Endometrial microvascular endothelial cells (primary cell): ENCODE data around the gene GBX1. TPM values are rescaled to one million over a fixed set of nuclear protein-coding genes. Genes with fewer than 3 reads are reported as not detected.

Experiments used
- in situ Hi-C: cut with HindIII; loops from 2 replicates; pipeline ENCODE4 v1.10.0; 2017; ENCODE audit warnings: low sequenced_read_pairs, low pct_unique_long_range_greater_than_20kb; ENCODE audit errors: inconsistent ontology term
- total RNA-seq: library from RNA; depleted of rRNA; stranded (reverse); fragments of >200 nt; gene quantifications from one replicate; pipeline ENCODE4 v1.2.3, GENCODE V29; 2015; ENCODE audit errors: inconsistent ontology term

GBX1 gene
- total RNA-seq, 1 donor from 2014 or later: not detected

GRCh38 chr7:151175793-151176311 is 8.4 kb upstream of the GBX1 start:
- in situ Hi-C loops: no loop called here

GRCh38 chr7:151175047-151175792 is 7.7 kb upstream of the GBX1 start:
- in situ Hi-C loops: no loop called here

DNA sequence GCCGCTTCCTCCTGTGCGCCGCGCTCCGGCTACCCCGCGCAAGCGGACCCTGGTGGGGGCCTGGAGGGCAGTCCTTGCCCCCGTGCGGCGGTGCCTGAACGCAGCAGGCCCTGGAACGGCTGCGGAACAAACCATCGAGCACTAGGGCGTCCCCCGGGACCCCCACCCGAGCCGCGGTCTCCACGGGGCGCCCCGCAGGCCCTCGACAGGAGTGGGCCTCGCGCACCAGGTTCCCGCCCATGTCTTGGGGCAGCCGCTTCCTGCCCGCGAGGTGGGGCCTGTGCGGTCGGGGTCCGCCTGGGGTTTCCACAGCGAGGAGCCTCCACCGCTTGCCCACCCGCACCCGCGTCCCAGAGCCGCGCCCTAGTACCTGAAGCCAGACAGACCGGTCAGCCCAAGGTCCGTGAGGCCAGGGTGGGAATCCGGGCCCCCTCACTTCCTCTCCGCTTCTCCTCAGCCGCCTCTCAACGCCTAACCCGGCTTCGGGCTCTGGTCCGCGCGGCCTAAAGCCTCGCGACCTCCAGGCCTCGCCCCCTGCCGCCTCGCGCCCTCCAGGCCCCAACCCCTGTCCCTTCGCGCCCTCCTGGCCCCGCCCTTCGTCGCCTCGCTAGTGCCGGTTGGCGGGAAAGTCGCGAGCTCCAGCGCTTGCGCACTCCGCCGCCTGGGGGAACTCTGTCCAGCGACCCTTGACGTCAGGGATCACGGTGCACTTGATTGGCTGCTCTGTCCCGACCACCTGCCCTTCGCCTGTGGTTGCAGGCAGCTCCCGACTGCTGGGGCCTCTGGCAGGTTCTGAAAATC is 7.0 kb upstream of the GBX1 start:
- in situ Hi-C loops: no loop called here

- in situ Hi-C loops: no loop called here
These were observed 6.1 kb upstream of the GBX1 start for GRCh38 chr7:151173386-151174245.

DNA sequence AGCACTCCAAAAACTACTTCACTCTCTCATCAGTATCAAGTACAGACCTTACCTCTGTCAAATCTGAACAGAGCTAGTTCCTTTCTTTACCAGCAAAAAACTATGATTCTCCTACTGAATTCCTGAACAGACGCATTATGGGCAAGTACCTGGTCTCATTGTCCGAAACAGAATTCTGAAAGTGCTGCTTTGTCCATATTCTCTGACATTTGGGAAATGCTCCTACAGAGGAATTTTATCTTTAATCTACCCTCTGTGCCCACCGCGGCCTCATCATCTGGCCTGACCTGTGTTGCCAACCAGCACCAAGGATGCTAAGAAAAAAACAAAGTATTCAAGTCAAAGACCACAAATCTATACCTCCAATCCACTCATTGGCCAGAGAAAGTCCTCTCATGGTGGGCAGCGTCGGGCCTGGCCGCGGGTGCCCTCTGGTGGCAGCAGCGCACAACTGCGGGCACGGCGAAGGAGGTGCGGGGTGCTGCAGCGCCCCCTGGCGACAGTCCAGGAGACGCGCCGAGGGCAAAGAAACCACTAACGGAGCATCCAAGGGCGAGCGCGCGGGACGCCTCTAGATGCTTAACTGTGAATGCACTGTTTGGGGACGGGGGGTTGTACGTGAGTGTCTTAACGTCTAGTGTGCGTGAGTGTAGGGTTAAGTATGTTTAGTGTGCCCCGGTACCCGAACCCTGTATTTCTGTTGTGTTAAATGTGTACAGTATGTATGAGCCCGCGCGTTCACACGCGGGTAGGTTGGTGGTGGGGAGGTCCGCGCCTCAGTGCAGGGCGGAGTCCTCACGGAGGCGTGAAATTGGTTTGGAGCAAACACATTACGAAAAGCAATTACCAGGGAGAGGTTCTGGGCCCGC is 5.0 kb upstream of the GBX1 start:
- in situ Hi-C loops: no loop called here

DNA sequence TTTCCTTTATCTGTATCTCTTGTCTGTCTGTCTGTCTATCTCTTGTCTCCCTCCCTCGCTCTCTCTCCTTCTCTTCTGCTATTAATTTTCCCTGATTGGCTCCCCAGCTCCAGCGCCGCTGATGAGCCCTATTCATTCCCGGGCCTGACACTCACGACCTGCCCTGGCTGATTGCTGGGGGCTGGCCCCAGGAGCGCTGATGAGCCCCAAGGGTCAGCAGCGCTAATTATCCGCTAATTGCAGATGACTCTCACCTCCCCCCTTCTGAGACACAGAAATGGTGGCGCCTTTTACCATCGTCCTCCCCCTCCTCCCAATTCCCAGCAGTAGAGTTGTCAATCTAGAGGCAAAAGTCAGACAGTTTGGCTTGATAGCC is 1.3 kb upstream of the GBX1 start:
- in situ Hi-C loops: loop anchor here (10.0 kb wide), 1 partner anchor 84 kb away; the partner anchor contains the start of genes AGAP3, FASTK and TMUB1

DNA sequence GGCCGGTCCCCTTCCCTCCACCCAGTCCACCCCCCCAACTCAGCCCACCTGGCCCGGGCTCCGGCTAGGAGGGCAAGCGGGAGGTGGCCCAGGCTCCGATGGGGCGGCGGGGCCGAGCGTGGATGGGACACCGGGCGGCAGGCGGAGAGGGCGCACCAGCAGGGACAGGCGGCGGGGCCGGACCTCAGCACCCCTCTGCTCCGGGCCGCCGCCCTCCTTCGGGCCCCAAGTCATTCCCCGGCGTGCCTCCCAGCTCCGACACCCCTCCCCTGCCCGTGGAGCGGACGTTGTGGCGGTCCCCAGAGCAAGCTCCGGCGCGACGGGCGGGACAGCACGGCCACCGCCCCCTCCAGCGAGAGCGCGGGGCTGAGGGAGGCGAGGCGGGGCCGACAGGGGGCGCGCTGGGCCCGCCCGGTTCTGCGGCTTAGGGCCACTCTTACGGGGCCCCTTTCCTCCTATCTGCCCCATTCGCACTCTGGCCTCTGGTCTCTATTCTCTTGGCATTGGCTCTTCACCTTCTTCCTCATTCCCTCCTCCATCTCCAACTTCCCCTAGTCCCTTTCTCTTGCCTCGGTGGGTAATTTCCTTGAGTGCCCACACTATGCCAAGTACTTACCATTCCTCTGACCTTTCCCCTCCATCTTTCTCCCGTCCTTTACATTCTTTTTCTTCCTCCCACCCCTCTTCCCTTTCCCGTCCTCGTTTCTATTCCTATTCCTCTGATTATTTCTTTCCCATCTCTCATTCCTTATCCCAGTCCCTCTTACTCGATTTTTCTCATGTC is 701 bp upstream of the GBX1 start:
- in situ Hi-C loops: loop anchor here (10.0 kb wide), 1 partner anchor 83 kb away; the partner anchor contains the start of genes AGAP3, FASTK and TMUB1

DNA sequence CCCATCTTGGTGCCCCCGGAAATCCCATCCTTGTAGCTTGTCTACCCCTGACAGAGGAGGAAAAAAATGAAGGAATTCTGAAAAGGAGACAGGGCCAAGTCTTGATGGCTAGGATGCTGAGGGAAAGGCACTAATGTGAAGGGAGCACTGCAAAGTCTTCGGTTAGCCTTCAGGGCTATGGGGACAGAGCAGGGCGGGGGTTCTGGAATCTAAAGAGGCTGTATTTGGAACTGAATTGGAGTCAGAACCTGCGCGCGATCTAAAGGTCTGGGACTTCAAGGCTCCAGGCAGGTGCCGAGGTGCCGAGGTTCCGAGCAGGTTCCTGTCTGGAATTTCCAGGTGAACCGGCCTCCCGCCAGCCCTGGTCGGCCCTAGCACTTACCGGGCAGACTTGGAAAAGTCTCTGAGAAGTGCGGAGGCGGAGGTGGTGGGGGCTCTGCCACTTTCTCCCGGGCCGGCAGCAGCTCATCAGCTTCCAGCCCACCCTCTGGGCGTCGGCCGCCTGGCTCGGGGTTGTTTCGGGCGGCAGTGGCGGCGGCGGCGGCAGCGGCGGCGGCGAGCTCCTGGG is 781 bp downstream of the GBX1 start:
- in situ Hi-C loops: loop anchor here (10.0 kb wide), 1 partner anchor 82 kb away; the partner anchor contains the start of genes AGAP3, FASTK and TMUB1

GRCh38 chr7:151161757-151162156 is 5.7 kb downstream of the GBX1 start:
- in situ Hi-C loops: loop anchor here (10.0 kb wide), 1 partner anchor 77 kb away; the partner anchor contains the start of genes AGAP3, FASTK and TMUB1

- in situ Hi-C loops: no loop called here
These were observed 9.7 kb downstream of the GBX1 start for GRCh38 chr7:151157645-151158329.

GRCh38 chr7:151152643-151153513 is 14.6 kb downstream of the GBX1 start:
- in situ Hi-C loops: no loop called here

- in situ Hi-C loops: no loop called here
These were observed 17.1 kb downstream of the GBX1 start for GRCh38 chr7:151150388-151150787.

- in situ Hi-C loops: no loop called here
These were observed 18.9 kb downstream of the GBX1 start for GRCh38 chr7:151148319-151149259.

- in situ Hi-C loops: no loop called here
These were observed 20.7 kb downstream of the GBX1 start for GRCh38 chr7:151146761-151147160.
